HepG2 (cell line): Measurements from ENCODE around the gene RPRD2. TPM values are rescaled to one million over a fixed set of nuclear protein-coding genes. Genes with fewer than 3 reads are reported as not detected.
A peak's percentile ranks its signal among the peaks of the same experiment; 100 is the strongest.

ENCODE experiments used
- KMT2B ChIP-seq: IDR thresholded peaks from 2 replicates; pipeline ENCODE4 v1.6.1; 2016; ENCODE audit warnings: missing genetic modification reagents, missing compliant biosample characterization
- MAZ ChIP-seq, 2 experiments: sonication (generic) in 1 of 2; formaldehyde crosslinking in 1 of 2; IDR thresholded peaks; 2 replicates each; pipeline versions ENCODE4 v1.5.0 to v1.6.1; 2012 to 2020; ENCODE audit warnings: low read depth in 2 of 2, mild to moderate bottlenecking in 2 of 2, borderline replicate concordance in 1 of 2, improper control_type of control experiment in 1 of 2, low read length in 1 of 2, missing genetic modification reagents in 1 of 2, moderate library complexity in 1 of 2
- MTF2 ChIP-seq: sonication (generic); formaldehyde crosslinking; IDR thresholded peaks from 2 replicates; pipeline ENCODE4 v1.5.0; 2020; ENCODE audit warnings: missing genetic modification reagents, borderline replicate concordance
- NFE2L1 ChIP-seq: sonication (generic); formaldehyde crosslinking; IDR thresholded peaks from 2 replicates; pipeline ENCODE4 v1.4.0; 2020; ENCODE audit warnings: missing genetic modification reagents, mild to moderate bottlenecking, borderline replicate concordance
- PCBP2 ChIP-seq: fragments of 200-400 bp; formaldehyde crosslinking; optimal IDR thresholded peaks from 2 replicates; pipeline ENCODE3; 2018; ENCODE audit warnings: low read length, low read depth; ENCODE audit not compliant: poor library complexity, severe bottlenecking
- PRPF4 ChIP-seq: fragments of 200-400 bp; formaldehyde crosslinking; IDR thresholded peaks from 2 replicates; pipeline ENCODE4 v1.6.1; 2016; ENCODE audit warnings: low read length, low read depth; ENCODE audit not compliant: poor library complexity, severe bottlenecking
- SIN3B ChIP-seq: fragments of 150-350 bp; IDR thresholded peaks from 2 replicates; pipeline ENCODE4 v1.6.1; 2014; ENCODE audit warnings: low read length
- SP5 ChIP-seq: IDR thresholded peaks from 2 replicates; pipeline ENCODE4 v1.6.1; 2016; ENCODE audit warnings: low read depth, borderline replicate concordance
- ZNF337 ChIP-seq: sonication (generic); formaldehyde crosslinking; IDR thresholded peaks from 2 replicates; pipeline ENCODE4 v1.5.1; 2020; ENCODE audit warnings: missing genetic modification reagents, low read depth, mild to moderate bottlenecking, borderline replicate concordance
- ZNF496 ChIP-seq: sonication (generic); formaldehyde crosslinking; IDR thresholded peaks from 2 replicates; pipeline ENCODE4 v1.8.1; 2023; ENCODE audit warnings: mild to moderate bottlenecking, moderate library complexity, missing genetic modification reagents; ENCODE audit not compliant: insufficient replicate concordance
- ZNF570 ChIP-seq: sonication (generic); formaldehyde crosslinking; IDR thresholded peaks from 2 replicates; pipeline ENCODE4 v1.4.0; 2020; ENCODE audit warnings: mild to moderate bottlenecking, missing genetic modification reagents, borderline replicate concordance
- ZNF614 ChIP-seq: IDR thresholded peaks from 2 replicates; pipeline ENCODE4 v1.6.1; 2018; ENCODE audit warnings: missing biosample characterization, missing genetic modification reagents, inconsistent platforms, borderline replicate concordance
- ZNF766 ChIP-seq: sonication (generic); formaldehyde crosslinking; IDR thresholded peaks from 2 replicates; pipeline ENCODE4 v1.5.0; 2020; ENCODE audit warnings: missing genetic modification reagents, borderline replicate concordance
- polyA plus RNA-seq, 8 experiments: library from polyadenylated mRNA; depleted of rRNA in 3 of 8; stranded (reverse) in 7 of 8; unstranded in 1 of 8; fragments of >200 nt; fragmentation: Illumina TruSeq in 4 of 8; extraction: Trizol in 4 of 8; gene quantifications; 2 replicates each; pipeline versions ENCODE4 v1.2.1 to v1.2.3, GENCODE V29; 2011 to 2016; ENCODE audit warnings: low read depth in 4 of 8, missing spikeins in 1 of 8, mixed read lengths in 1 of 8; ENCODE audit not compliant: insufficient read depth in 1 of 8
- total RNA-seq, 5 experiments: library from RNA; depleted of rRNA; stranded (reverse); fragments of >200 nt; fragmentation: Illumina TruSeq; extraction: Trizol; gene quantifications; 2 replicates each; pipeline ENCODE4 v1.2.3, GENCODE V29; 2016; ENCODE audit warnings: low read depth in 1 of 5
- TF ChIP-seq, protein P1 (sequence below): sonication (generic); formaldehyde crosslinking; IDR thresholded peaks from 2 replicates; pipeline ENCODE4 v1.4.0; 2020; ENCODE audit warnings: mild to moderate bottlenecking, missing genetic modification reagents
- TF ChIP-seq, protein P2 (sequence below): sonication (generic); formaldehyde crosslinking; IDR thresholded peaks from 2 replicates; pipeline ENCODE4 v1.5.1; 2020; ENCODE audit warnings: mild to moderate bottlenecking, moderate library complexity, missing genetic modification reagents
- TF ChIP-seq, protein P3 (sequence below): sonication (generic); formaldehyde crosslinking; IDR thresholded peaks from 2 replicates; pipeline ENCODE4 v1.8.0; 2022; ENCODE audit warnings: missing genetic modification reagents, mild to moderate bottlenecking, borderline replicate concordance
- TF ChIP-seq, protein P4 (sequence below): sonication (generic); formaldehyde crosslinking; IDR thresholded peaks from 2 replicates; pipeline ENCODE4 v1.5.0; 2020; ENCODE audit warnings: mild to moderate bottlenecking, missing genetic modification reagents, borderline replicate concordance
- TF ChIP-seq, protein P5 (sequence below): sonication (generic); formaldehyde crosslinking; conservative IDR thresholded peaks from 2 replicates; pipeline ENCODE4 v1.4.0; 2020; ENCODE audit warnings: missing genetic modification reagents

RPRD2 gene
- total and polyA plus RNA-seq, 2 of the 13 experiments (the other 11 are each of a cell fraction or from before 2014, with no cell fraction given), result 8.0 to 8.9 TPM

DNA sequence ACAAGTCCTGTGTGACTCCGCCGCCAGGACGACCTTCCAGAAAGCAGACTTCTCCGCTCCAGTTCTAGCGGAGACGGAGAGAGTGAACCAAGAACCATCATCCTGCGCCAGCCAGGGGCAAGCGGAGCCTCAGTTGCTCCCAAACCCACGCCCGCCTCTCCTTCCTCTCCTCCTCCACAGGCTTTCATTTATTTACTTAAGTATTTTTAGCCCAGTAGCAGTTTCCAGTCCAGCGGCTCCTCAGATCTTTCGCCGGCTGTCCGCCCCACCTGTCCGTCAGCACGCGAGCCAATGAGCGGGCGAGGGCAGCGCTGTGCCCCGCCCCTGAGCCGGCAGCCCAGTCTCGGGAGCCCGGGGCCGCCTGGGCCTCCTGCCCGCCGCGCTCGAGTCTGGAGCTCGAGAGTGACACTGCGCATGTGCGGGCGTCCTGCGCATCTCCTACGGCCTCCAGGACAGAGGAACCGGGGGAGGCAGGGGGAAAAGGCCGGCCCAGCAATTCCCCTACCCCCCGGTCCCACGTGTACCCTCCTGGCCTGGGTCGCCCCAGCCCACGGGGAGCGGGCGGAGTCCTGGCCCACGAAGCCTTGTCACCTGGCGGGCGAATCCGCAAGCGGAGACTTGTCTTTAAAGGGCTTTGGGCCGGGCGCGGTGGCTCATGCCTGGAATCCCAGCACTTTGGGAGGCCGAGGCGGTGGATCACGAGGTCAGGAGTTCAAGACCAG, 151.5 kb downstream of the RPRD2 start, which contains the start of gene FALEC (continued):
- TF ChIP-seq PCBP2 (no peak), ZNF570 (no peak), MAZ (IDR thresholded peaks at IDR 0.05; ENCODE audit: borderline replicate concordance, low read depth, low read length) (peak; percentile 47; the same call in 1 of the 2 replicates), MAZ (CRISPR knock-in tag; IDR thresholded peaks at IDR 0.05; ENCODE audit: low read depth) (peak; percentile 13; the same call in 1 of the 2 replicates), KMT2B (CRISPR knock-in tag) (no peak), NFE2L1 (CRISPR knock-in tag) (no peak), SIN3B (no peak), SP5 (CRISPR knock-in tag) (peak; percentile 73; the same call in 1 of the 2 replicates), ZNF337 (CRISPR knock-in tag) (0 out of 2 replicates have a peak, but pooled peaks have one; percentile 56), ZNF766 (no peak), MTF2 (no peak), ZNF496 (CRISPR knock-in tag) (no peak), ZNF614 (CRISPR knock-in tag) (peak; percentile 26; the same call in 1 of the 2 replicates), PRPF4 (no peak)
- TF ChIP-seq, protein P1, sequence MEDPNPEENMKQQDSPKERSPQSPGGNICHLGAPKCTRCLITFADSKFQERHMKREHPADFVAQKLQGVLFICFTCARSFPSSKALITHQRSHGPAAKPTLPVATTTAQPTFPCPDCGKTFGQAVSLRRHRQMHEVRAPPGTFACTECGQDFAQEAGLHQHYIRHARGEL (CRISPR knock-in tag), result no peak
- TF ChIP-seq, protein P2, sequence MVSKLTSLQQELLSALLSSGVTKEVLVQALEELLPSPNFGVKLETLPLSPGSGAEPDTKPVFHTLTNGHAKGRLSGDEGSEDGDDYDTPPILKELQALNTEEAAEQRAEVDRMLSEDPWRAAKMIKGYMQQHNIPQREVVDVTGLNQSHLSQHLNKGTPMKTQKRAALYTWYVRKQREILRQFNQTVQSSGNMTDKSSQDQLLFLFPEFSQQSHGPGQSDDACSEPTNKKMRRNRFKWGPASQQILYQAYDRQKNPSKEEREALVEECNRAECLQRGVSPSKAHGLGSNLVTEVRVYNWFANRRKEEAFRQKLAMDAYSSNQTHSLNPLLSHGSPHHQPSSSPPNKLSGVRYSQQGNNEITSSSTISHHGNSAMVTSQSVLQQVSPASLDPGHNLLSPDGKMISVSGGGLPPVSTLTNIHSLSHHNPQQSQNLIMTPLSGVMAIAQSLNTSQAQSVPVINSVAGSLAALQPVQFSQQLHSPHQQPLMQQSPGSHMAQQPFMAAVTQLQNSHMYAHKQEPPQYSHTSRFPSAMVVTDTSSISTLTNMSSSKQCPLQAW (CRISPR knock-in tag), result peak; percentile 25; the same call in 1 of the 2 replicates
- TF ChIP-seq, protein P3, sequence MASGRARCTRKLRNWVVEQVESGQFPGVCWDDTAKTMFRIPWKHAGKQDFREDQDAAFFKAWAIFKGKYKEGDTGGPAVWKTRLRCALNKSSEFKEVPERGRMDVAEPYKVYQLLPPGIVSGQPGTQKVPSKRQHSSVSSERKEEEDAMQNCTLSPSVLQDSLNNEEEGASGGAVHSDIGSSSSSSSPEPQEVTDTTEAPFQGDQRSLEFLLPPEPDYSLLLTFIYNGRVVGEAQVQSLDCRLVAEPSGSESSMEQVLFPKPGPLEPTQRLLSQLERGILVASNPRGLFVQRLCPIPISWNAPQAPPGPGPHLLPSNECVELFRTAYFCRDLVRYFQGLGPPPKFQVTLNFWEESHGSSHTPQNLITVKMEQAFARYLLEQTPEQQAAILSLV (CRISPR knock-in tag), result no peak
- TF ChIP-seq, protein P4, sequence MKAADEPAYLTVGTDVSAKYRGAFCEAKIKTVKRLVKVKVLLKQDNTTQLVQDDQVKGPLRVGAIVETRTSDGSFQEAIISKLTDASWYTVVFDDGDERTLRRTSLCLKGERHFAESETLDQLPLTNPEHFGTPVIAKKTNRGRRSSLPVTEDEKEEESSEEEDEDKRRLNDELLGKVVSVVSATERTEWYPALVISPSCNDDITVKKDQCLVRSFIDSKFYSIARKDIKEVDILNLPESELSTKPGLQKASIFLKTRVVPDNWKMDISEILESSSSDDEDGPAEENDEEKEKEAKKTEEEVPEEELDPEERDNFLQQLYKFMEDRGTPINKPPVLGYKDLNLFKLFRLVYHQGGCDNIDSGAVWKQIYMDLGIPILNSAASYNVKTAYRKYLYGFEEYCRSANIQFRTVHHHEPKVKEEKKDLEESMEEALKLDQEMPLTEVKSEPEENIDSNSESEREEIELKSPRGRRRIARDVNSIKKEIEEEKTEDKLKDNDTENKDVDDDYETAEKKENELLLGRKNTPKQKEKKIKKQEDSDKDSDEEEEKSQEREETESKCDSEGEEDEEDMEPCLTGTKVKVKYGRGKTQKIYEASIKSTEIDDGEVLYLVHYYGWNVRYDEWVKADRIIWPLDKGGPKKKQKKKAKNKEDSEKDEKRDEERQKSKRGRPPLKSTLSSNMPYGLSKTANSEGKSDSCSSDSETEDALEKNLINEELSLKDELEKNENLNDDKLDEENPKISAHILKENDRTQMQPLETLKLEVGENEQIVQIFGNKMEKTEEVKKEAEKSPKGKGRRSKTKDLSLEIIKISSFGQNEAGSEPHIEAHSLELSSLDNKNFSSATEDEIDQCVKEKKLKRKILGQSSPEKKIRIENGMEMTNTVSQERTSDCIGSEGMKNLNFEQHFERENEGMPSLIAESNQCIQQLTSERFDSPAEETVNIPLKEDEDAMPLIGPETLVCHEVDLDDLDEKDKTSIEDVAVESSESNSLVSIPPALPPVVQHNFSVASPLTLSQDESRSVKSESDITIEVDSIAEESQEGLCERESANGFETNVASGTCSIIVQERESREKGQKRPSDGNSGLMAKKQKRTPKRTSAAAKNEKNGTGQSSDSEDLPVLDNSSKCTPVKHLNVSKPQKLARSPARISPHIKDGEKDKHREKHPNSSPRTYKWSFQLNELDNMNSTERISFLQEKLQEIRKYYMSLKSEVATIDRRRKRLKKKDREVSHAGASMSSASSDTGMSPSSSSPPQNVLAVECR, result peak; percentile 45
- TF ChIP-seq, protein P5, sequence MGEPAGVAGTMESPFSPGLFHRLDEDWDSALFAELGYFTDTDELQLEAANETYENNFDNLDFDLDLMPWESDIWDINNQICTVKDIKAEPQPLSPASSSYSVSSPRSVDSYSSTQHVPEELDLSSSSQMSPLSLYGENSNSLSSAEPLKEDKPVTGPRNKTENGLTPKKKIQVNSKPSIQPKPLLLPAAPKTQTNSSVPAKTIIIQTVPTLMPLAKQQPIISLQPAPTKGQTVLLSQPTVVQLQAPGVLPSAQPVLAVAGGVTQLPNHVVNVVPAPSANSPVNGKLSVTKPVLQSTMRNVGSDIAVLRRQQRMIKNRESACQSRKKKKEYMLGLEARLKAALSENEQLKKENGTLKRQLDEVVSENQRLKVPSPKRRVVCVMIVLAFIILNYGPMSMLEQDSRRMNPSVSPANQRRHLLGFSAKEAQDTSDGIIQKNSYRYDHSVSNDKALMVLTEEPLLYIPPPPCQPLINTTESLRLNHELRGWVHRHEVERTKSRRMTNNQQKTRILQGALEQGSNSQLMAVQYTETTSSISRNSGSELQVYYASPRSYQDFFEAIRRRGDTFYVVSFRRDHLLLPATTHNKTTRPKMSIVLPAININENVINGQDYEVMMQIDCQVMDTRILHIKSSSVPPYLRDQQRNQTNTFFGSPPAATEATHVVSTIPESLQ, result no peak
